Activated CD8-positive, alpha-beta memory T cell treated with anti-CD3 and anti-CD28 coated beads for 1 hour (primary cell): ENCODE results near the gene TMEM236.

ENCODE experiments used
- DNase-seq, 2 donors: peaks; one replicate each; pipeline ENCODE4 v3.0.0-alpha.2; 2020; ENCODE audit warnings: low read depth in 1 of 2; ENCODE audit errors: extremely low read depth in 1 of 2

TMEM236 gene

GRCh38 chr10:17737027-17737965 lies 14.7 kb upstream of the TMEM236 start:
- DNase-seq = no peak

GRCh38 chr10:17740668-17741067 lies 11.3 kb upstream of the TMEM236 start:
- no peak for DNase-seq

- DNase-seq = peak; percentile 10 to 58
Measured at GRCh38 chr10:17742918-17743317, 9.1 kb upstream of the TMEM236 start.

- no peak for DNase-seq
Measured at GRCh38 chr10:17743437-17743836, 8.6 kb upstream of the TMEM236 start.

GRCh38 chr10:17744341-17744861 lies 7.6 kb upstream of the TMEM236 start:
- no peak for DNase-seq

GRCh38 chr10:17747883-17748550 lies 4.0 kb upstream of the TMEM236 start:
- no peak for DNase-seq

GRCh38 chr10:17749890-17750289 lies 2.1 kb upstream of the TMEM236 start:
- no peak for DNase-seq

GRCh38 chr10:17756557-17757217 lies 4.7 kb downstream of the TMEM236 start:
- DNase-seq = no peak

- no peak for DNase-seq
Measured at GRCh38 chr10:17758200-17758599, 6.2 kb downstream of the TMEM236 start.

- DNase-seq = no peak
Measured at GRCh38 chr10:17758896-17759295, 6.9 kb downstream of the TMEM236 start.

GRCh38 chr10:17764142-17764541 lies 12.1 kb downstream of the TMEM236 start:
- DNase-seq = no peak

- no peak for DNase-seq
Measured at GRCh38 chr10:17765602-17766001, 13.6 kb downstream of the TMEM236 start.

GRCh38 chr10:17766731-17767130 lies 14.7 kb downstream of the TMEM236 start:
- DNase-seq = no peak

GRCh38 chr10:17768496-17768895 lies 16.5 kb downstream of the TMEM236 start:
- DNase-seq = no peak

GRCh38 chr10:17768957-17769356 lies 17.0 kb downstream of the TMEM236 start:
- DNase-seq = no peak

- no peak for DNase-seq
Measured at GRCh38 chr10:17771017-17771416, 19.0 kb downstream of the TMEM236 start.

- no peak for DNase-seq
Measured at GRCh38 chr10:17779784-17780183, 27.8 kb downstream of the TMEM236 start.

GRCh38 chr10:17780727-17781126 lies 28.7 kb downstream of the TMEM236 start:
- DNase-seq = no peak

- no peak for DNase-seq
Measured at GRCh38 chr10:17781856-17782255, 29.9 kb downstream of the TMEM236 start.

GRCh38 chr10:17782921-17783665 lies 31.1 kb downstream of the TMEM236 start:
- no peak for DNase-seq

GRCh38 chr10:17783751-17784150 lies 31.8 kb downstream of the TMEM236 start:
- DNase-seq = no peak
